SK-N-SH (cell line): ENCODE results near the gene BTD. TPM values are rescaled to one million over a fixed set of nuclear protein-coding genes. Genes with fewer than 3 reads are reported as not detected.

Experiments used
- CTCF ChIA-PET: fragments of 300-600, 350-600 bp; formaldehyde crosslinking; extraction: SDS; loops from one replicate; lab custom pipeline; 2021; lab: Yijun Ruan, JAX
- POLR2A ChIA-PET: fragments of 350-600 bp; sonication (Branson Sonifier 250); formaldehyde crosslinking; extraction: SDS; loops from one replicate; lab custom pipeline; 2020; ENCODE audit warnings: antibody characterized with exemption, inconsistent platforms; lab: Yijun Ruan, JAX
- DNase-seq: peaks from one replicate; pipeline ENCODE4 v3.0.0; 2012
- H2AFZ ChIP-seq: fragments of 200-600 bp; sonication (generic); 2 replicates; pipeline ENCODE4 v1.8.1; 2016; ENCODE audit warnings: antibody characterized with exemption, mild to moderate bottlenecking, low read depth
- H3F3A ChIP-seq: fragments of 200-600 bp; sonication (generic); replicated peaks from 2 replicates; pipeline ENCODE3; 2016; ENCODE audit warnings: antibody characterized with exemption, mild to moderate bottlenecking; ENCODE audit not compliant: insufficient read depth
- H3K27ac ChIP-seq, 2 experiments: fragments of 200-500 bp in 1 of 2; fragments of 200-600 bp in 1 of 2; sonication (Bioruptor generic) in 1 of 2; sonication (generic), shearing (Covaris generic) in 1 of 2; 2 replicates each; pipeline versions ENCODE4 v1.5.1 to v1.6.1; 2014 to 2016; ENCODE audit warnings: low read depth in 2 of 2, inconsistent platforms in 1 of 2, low read length in 1 of 2, mild to moderate bottlenecking in 1 of 2, mixed read lengths in 1 of 2
- H3K27me3 ChIP-seq: fragments of 200-600 bp; sonication (generic), shearing (Covaris generic); 2 replicates; pipeline ENCODE4 v1.6.1; 2016; ENCODE audit warnings: mixed run types; ENCODE audit not compliant: insufficient read depth
- H3K36me3 ChIP-seq, 2 experiments: fragments of 200-500 bp in 1 of 2; fragments of 200-600 bp in 1 of 2; sonication (Bioruptor generic) in 1 of 2; sonication (generic) in 1 of 2; replicated peaks in 1 of 2; 2 replicates each; pipeline versions ENCODE3 to v1.5.1; 2014 to 2016; ENCODE audit warnings: low read length in 1 of 2, mild to moderate bottlenecking in 1 of 2; ENCODE audit not compliant: insufficient read depth in 2 of 2, control insufficient read depth in 1 of 2
- H3K4me1 ChIP-seq, 2 experiments: fragments of 200-500 bp in 1 of 2; fragments of 200-600 bp in 1 of 2; sonication (Bioruptor generic) in 1 of 2; sonication (generic), shearing (Covaris generic) in 1 of 2; 2 replicates each; pipeline versions ENCODE4 v1.5.1 to v1.6.1; 2014 to 2016; ENCODE audit warnings: low read depth in 1 of 2, low read length in 1 of 2, mixed run types in 1 of 2; ENCODE audit not compliant: insufficient read depth in 2 of 2, control insufficient read depth in 1 of 2
- H3K4me2 ChIP-seq: fragments of 200-600 bp; sonication (generic), shearing (Covaris generic); 2 replicates; pipeline ENCODE4 v1.6.1; 2017; ENCODE audit warnings: mixed run types
- H3K4me3 ChIP-seq, 2 experiments: fragments of 200-500 bp in 1 of 2; fragments of 200-600 bp in 1 of 2; sonication (Bioruptor generic) in 1 of 2; sonication (generic), shearing (Covaris generic) in 1 of 2; 2 replicates each; pipeline versions ENCODE4 v1.5.1 to v1.8.1; 2014 to 2016; ENCODE audit warnings: low read depth in 2 of 2, inconsistent platforms in 1 of 2, low read length in 1 of 2, mild to moderate bottlenecking in 1 of 2, mixed read lengths in 1 of 2, moderate library complexity in 1 of 2
- H3K79me2 ChIP-seq: fragments of 200-600 bp; sonication (generic); 2 replicates; pipeline ENCODE4 v1.8.1; 2017; ENCODE audit warnings: mild to moderate bottlenecking; ENCODE audit not compliant: insufficient read depth
- H3K9ac ChIP-seq: fragments of 200-600 bp; sonication (generic); 2 replicates; pipeline ENCODE4 v1.6.1; 2017; ENCODE audit warnings: mixed run types
- H3K9me2 ChIP-seq: fragments of 200-600 bp; sonication (generic); 2 replicates; pipeline ENCODE4 v1.6.1; 2017; ENCODE audit warnings: mixed run types
- H3K9me3 ChIP-seq: fragments of 200-600 bp; sonication (generic); 2 replicates; pipeline ENCODE4 v1.6.1; 2017; ENCODE audit warnings: mixed run types, mild to moderate bottlenecking, moderate library complexity
- H4K20me1 ChIP-seq: fragments of 200-600 bp; sonication (generic); 2 replicates; pipeline ENCODE4 v1.6.1; 2017; ENCODE audit warnings: mild to moderate bottlenecking, mixed run types; ENCODE audit not compliant: insufficient read depth
- FOSL2 ChIP-seq: IDR thresholded peaks from 2 replicates; pipeline ENCODE4 v1.4.0; 2012; ENCODE audit warnings: low read depth, mild to moderate bottlenecking, moderate library complexity, borderline replicate concordance
- GATA2 ChIP-seq: sonication (generic); formaldehyde crosslinking; IDR thresholded peaks from 2 replicates; pipeline ENCODE4 v1.5.0; 2020; ENCODE audit warnings: mild to moderate bottlenecking, missing genetic modification reagents
- JUND ChIP-seq: IDR thresholded peaks from 2 replicates; pipeline ENCODE4 v1.4.0; 2012
- MAX ChIP-seq: IDR thresholded peaks from 2 replicates; pipeline ENCODE4 v1.4.0; 2012; ENCODE audit warnings: low read depth
- MEF2A ChIP-seq: IDR thresholded peaks from 2 replicates; pipeline ENCODE4 v1.4.0; 2012; ENCODE audit warnings: low read depth, borderline replicate concordance
- NRF1 ChIP-seq: IDR thresholded peaks from 2 replicates; pipeline ENCODE4 v1.6.1; 2012; ENCODE audit warnings: low read depth, mild to moderate bottlenecking, low read length
- POLR2AphosphoS5 ChIP-seq: IDR thresholded peaks from 2 replicates; pipeline ENCODE4 v1.6.1; 2012; ENCODE audit warnings: low read depth, low read length
- RFX5 ChIP-seq: IDR thresholded peaks from 2 replicates; pipeline ENCODE4 v1.6.1; 2012; ENCODE audit warnings: mild to moderate bottlenecking, improper control_type of control experiment, low read length
- TCF12 ChIP-seq: IDR thresholded peaks from 2 replicates; pipeline ENCODE4 v1.4.0; 2012
- ZBTB33 ChIP-seq: IDR thresholded peaks from 2 replicates; pipeline ENCODE4 v1.4.0; 2012; ENCODE audit warnings: low read depth, borderline replicate concordance
- WGBS: methylation state at CpG from one replicate; pipeline ENCODE4 v1.1.6; 2017; ENCODE audit warnings: low lambda C conversion rate; 5-methylcytosine and 5-hydroxymethylcytosine counted together
- polyA plus RNA-seq, 3 experiments: library from polyadenylated mRNA; depleted of rRNA; stranded (reverse); fragments of >200 nt; gene quantifications; 2 replicates each; pipeline ENCODE4 v1.2.3, GENCODE V29; 2012
- TF ChIP-seq, protein P1 (sequence below): fragments of 150-350 bp; IDR thresholded peaks from 2 replicates; pipeline ENCODE4 v1.6.1; 2017; ENCODE audit warnings: antibody characterized with exemption, low read length, low read depth, borderline replicate concordance

BTD gene
- polyA plus RNA-seq, 1 of the 3 experiments (the other 2 are of a cell fraction): 23.6 TPM

DNA sequence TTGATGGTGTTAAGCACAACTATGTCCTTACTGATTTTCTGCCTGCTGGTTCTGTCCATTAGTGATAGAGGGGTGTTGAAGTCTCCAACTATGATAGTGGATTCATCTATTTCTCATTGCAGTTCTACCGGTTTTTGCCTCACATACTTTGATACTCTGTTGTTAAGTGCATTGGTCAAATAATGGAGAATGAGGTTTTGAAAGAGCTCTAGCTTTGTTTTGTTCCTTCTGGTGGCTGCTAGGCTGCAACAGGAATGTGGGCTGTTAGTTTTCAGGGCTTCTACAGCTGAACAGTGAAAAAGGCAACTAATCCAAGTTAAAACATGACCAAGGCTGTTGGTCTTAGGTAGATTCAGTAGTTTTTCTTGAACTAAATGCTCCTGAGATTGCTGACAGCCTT lies 62.6 kb downstream of the BTD start (continued):
- TF ChIP-seq, protein P1, sequence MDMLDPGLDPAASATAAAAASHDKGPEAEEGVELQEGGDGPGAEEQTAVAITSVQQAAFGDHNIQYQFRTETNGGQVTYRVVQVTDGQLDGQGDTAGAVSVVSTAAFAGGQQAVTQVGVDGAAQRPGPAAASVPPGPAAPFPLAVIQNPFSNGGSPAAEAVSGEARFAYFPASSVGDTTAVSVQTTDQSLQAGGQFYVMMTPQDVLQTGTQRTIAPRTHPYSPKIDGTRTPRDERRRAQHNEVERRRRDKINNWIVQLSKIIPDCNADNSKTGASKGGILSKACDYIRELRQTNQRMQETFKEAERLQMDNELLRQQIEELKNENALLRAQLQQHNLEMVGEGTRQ: no peak
- TF ChIP-seq MAX: no peak

- Histone ChIP-seq H3K9me2 (no peaks in the 10 kb centered on the region), H3K36me3 (peaks cover 50 to 56% of the 10 kb centered on the region in 2 experiments), H3K79me2 (no peaks in the 10 kb centered on the region), H3K4me2 (no peak overlapping the region), H3K9ac (no peak overlapping the region), H4K20me1 (no peaks in the 10 kb centered on the region), H3F3A (peaks cover 68% of the 10 kb centered on the region), H3K27me3 (no peaks in the 10 kb centered on the region), H3K9me3 (no peaks in the 10 kb centered on the region), H3K4me3 (no peak overlapping the region), H2AFZ (no peak overlapping the region), H3K4me1 (no peaks in the 10 kb centered on the region; a peak in 1 of 4 replicates), H3K27ac (no peak overlapping the region)
- WGBS: 98% methylated on average over 5 of the region's 5 CpGs
- POLR2A ChIA-PET: no interaction called here
- TF ChIP-seq FOSL2: no peak
- TF ChIP-seq TCF12: no peak
- no peak for TF ChIP-seq NRF1
- TF ChIP-seq MEF2A: no peak
- DNase-seq: no peak
- CTCF ChIA-PET: interaction anchor here (1.3 to 1.5 kb wide), 3 partner anchors 11 to 513 kb away, joined by 3 to 6 read pairs (median 4); no protein-coding TSS in a partner anchor
Measured at GRCh38 chr3:15665510-15666150, 64.1 kb downstream of the BTD start.

GRCh38 chr3:15666277-15666676 lies 64.7 kb downstream of the BTD start:
- no peaks in the 10 kb centered on the region for H3K9me2 ChIP-seq
- POLR2A ChIA-PET: no interaction called here

More at GRCh38 chr3:15666277-15666676, 64.7 kb downstream of the BTD start:
- 94% methylated on average over 5 of the region's 5 CpGs for WGBS
- Histone ChIP-seq H3K27me3 (no peaks in the 10 kb centered on the region), H3F3A (peaks cover 71% of the 10 kb centered on the region), H3K9me3 (no peaks in the 10 kb centered on the region), H3K27ac (no peak overlapping the region), H3K4me3 (no peak overlapping the region), H3K79me2 (no peaks in the 10 kb centered on the region), H4K20me1 (no peaks in the 10 kb centered on the region), H3K36me3 (peaks cover 56 to 62% of the 10 kb centered on the region in 2 experiments), H3K4me1 (no peaks in the 10 kb centered on the region; a peak in 1 of 4 replicates), H3K4me2 (no peak overlapping the region), H3K9ac (no peak overlapping the region), H2AFZ (no peak overlapping the region)
- DNase-seq: no peak
- CTCF ChIA-PET: no interaction called here
- TF ChIP-seq GATA2 (no peak), POLR2AphosphoS5 (peak; percentile 7; the same call in 1 of the 2 replicates), JUND (no peak), RFX5 (no peak), NRF1 (no peak), ZBTB33 (no peak)
